ENCODE results near the gene CCDC88C. TPM values are rescaled to one million over a fixed set of nuclear protein-coding genes. Genes with fewer than 3 reads are reported as not detected.

Gene CCDC88C
- polyA plus RNA-seq, 5 donors = 21.4 to 36.1 (median 28.4) TPM

GRCh38 chr14:91399868-91400640 is 17.6 kb downstream of the CCDC88C start:
- no peak for DNase-seq

DNA sequence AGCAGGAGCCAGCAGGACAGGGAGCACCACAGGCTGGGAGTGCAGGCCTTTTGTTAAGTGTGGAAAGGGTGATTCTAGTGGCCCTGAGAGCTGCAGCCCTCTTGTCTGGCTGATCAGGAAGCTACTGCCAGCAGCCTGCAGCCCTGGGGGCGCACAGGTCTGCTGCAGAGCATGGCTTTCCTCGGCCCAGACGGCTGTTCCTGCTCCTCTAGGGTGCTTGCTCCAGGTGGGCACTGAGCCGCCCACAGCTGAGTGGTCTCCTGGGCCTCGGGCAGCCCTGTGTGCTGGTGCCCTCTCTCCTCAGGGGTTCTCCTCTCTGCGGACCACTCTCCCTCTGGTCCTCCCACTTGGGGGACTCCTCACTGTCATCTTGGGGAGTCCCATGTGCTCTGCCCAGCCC is 18.9 kb downstream of the CCDC88C start:
- no peak for DNase-seq

- DNase-seq = no peak
These were observed 19.5 kb downstream of the CCDC88C start for GRCh38 chr14:91397965-91398591.

GRCh38 chr14:91396959-91397815 is 20.4 kb downstream of the CCDC88C start:
- DNase-seq = no peak

DNA sequence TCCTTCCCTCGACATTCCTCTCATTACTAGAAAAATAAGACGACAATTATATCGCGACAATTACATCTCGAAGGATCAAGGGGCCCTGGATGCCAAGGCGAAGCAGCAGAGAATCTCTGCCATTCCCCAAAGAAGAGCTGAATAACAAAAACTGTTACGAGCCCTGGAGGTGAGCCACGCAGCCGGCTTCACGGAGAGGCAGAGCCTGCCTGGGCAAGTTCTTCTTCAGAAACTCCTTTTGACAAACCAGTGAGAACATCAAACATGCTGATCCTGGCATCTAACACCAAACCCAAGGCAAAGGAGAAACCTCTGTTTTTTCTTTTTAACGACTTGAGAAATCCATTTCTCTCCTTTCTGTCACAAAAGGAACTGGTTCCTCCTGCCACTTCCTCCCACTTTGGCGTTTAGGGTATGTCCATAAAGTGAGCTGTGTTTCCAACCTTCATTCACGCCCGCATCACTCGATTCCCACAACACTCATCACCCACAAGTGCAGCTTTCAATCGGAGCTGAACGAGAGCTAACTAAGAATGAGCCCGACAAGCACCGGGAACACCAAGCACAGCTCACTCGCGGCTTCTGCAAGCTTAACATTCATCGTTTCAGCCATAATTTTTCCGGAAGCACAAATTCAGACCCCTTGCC is 21.5 kb downstream of the CCDC88C start:
- DNase-seq = no peak

DNA sequence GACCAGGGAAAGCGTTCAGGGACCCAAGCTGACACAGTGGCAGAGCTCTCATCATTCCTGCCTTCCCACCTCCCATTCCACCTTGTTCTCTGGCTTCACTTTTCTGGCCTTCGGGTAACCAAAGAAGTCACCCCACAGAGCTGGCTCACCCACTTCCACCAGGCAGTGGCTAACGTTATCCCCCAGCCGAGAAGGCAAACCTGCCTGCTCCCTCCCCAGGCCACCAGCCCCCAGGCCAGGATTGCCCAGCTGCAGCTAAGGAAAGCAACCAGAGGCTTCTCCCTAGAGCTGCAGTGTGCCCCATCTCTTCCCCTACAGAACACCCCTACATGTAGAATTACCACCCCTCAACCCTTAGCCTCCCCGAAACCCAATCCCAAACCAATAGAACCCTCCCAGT is 22.2 kb downstream of the CCDC88C start:
- DNase-seq = no peak

GRCh38 chr14:91394105-91395081 is 23.2 kb downstream of the CCDC88C start:
- DNase-seq = no peak

GRCh38 chr14:91392623-91393303 is 24.9 kb downstream of the CCDC88C start:
- DNase-seq = no peak

GRCh38 chr14:91390165-91390778 is 27.3 kb downstream of the CCDC88C start:
- no peak for DNase-seq

DNA sequence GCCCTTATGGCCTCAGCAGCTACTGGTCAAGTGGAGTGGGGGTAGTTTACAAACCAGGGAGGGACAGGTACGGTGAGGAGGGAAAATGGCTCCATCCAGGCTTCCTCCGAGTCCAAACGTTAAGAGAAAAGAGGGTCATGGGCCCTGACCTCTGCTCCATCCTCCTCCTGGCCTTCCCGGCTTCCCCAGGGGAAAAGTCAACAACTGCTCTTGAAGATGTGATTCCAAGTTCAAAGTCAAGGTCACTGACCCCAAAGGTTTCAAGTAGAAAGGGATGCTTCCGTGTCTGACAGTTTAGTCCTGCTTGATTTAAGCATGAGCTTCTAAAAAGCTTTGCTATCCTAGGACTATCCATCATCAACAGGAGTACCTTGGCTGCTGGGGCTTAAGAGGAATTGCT is 28.5 kb downstream of the CCDC88C start:
- no peak for DNase-seq

- DNase-seq = no peak
These were observed 29.1 kb downstream of the CCDC88C start for GRCh38 chr14:91388551-91388975.

DNA sequence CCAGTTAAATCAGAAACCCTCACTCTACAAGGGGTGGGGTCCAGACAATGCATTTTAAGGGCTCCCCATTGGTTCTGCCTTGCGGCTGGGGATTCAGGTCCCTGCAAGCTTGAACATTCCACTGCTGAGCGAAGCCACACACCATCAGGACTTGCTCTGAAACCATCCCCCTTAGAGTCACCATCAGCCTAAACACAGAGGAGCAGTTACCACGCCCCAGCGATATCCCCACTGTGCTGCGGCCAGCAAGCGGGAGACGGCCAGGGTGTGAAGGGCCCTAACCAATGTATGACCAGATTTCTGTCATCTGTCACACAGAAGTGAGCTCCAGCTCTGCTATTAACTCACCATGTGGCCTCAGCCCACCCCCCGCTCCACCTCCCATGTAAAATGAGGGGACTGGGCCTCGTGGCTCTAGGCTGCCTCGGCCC is 29.7 kb downstream of the CCDC88C start:
- no peak for DNase-seq

GRCh38 chr14:91387169-91387835 is 30.3 kb downstream of the CCDC88C start:
- DNase-seq = no peak

- DNase-seq = no peak
These were observed 31.9 kb downstream of the CCDC88C start for GRCh38 chr14:91385697-91386096.

GRCh38 chr14:91385224-91385623 is 32.4 kb downstream of the CCDC88C start:
- DNase-seq = no peak

DNA sequence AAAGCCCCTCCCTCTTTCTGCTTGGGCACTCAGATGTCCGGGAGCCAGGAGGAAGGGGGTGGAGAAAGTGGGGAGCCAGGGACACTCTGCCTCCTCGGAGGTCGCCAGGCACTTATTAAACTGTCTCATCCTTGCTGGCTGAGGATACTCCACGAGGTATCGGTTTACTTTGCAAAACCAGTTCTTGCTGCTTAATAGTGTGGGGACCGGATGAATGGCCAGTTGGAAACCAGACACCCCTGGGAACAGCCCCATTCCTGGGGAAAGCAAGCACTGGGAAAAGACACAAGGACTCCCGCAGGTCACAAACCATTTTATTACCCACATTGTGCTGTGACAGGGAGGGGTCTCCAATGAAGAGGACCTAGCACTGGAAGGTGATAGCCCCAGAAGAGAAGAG is 34.2 kb downstream of the CCDC88C start:
- DNase-seq = no peak

DNA sequence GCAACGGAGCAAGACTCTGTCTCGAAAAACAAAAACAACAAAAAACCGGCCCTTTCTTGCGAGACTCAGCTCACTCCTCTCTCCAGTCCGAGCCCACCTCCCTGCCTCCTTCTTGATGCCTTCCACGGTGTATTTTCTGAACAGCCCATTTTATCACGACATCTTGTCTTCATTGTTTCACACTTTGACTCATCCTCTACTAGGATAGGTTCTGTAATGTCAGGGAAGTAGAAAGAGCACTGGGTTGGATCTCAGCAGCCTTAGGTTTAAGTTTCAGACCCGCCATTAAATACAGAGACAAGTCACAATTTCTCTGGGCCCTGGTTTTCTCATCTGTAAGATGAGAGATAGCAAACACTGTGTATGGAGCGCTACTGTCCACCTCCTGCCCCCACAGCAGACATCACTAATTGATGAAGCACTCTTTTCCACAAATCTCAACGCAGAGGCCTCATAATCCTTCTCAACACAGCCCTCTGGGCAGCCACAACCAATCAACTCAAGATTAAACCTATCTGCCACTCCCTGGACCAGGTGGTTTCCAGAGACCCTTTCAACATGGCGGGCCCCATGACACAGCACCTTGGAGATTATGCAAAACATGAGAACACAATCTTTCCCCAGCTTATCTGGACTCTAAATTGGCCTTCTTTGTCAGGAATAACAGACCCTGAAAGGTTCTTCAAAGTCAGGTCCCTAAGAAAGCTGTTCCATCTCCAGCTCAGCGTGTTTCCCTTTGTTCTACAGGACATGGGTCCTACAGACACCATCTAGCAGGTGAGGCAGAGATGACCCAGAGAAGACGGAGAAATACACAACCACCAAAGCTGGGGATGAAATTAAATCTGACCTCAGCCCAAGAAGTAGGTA is 35.6 kb downstream of the CCDC88C start:
- DNase-seq = no peak
